ENCODE data around the gene USP15.

USP15 gene

DNA sequence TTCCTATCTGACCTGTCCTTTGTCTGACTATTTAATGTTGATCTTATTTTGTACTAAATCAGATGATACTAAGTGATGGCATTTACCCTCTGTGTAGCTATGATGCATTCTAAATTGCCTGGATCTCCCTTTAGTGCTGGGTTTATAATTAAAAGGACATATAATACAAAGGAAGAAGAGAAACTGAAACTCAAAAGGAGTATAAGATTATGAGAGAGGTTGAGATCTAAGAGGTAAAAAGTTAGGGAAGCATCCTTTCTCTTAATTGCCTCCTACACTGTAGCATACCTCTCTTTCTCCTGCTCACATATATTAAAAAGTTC is 119.5 kb downstream of the USP15 start:
- no peak overlapping the region for H3K4ac ChIP-seq (ENCODE audit: low read depth, low read length)
- H3K9ac ChIP-seq (ENCODE audit: low read length): no peak overlapping the region
- H3K9me3 ChIP-seq (ENCODE audit: insufficient read depth, low read depth, low read length): no peaks in the 10 kb centered on the region
- no peaks in the 10 kb centered on the region for H3K36me3 ChIP-seq (ENCODE audit: control insufficient read depth in 1 of 2, insufficient read depth in 2 of 2, low read length in 2 of 2)
- H2BK5ac ChIP-seq (ENCODE audit: low read depth, low read length, poor library complexity): no peak overlapping the region
- H3K4me1 ChIP-seq (ENCODE audit: control insufficient read depth in 1 of 2, insufficient read depth in 2 of 2, low read length in 2 of 2): no peaks in the 10 kb centered on the region
- no peak overlapping the region for H3K4me3 ChIP-seq (ENCODE audit: low read depth, low read length)
- H3K27ac ChIP-seq (ENCODE audit: low read depth, low read length): no peak overlapping the region
- H3K27me3 ChIP-seq (ENCODE audit: insufficient read depth, low read length): no peaks in the 10 kb centered on the region
- DNase-seq: no peak
- H2BK12ac ChIP-seq (ENCODE audit: low read length): no peak overlapping the region
- no peaks in the 10 kb centered on the region for H3K79me1 ChIP-seq (ENCODE audit: low read length)
- H4K91ac ChIP-seq (ENCODE audit: low read depth, low read length): no peak overlapping the region
- no peak overlapping the region for H3K18ac ChIP-seq (ENCODE audit: low read length)
- no peak overlapping the region for H3K23ac ChIP-seq (ENCODE audit: low read length)
- no peak overlapping the region for H2AK5ac ChIP-seq (ENCODE audit: low read length)
- no peak overlapping the region for H4K8ac ChIP-seq (ENCODE audit: low read depth, low read length)
- no peaks in the 10 kb centered on the region for H3K79me2 ChIP-seq (ENCODE audit: control insufficient read depth, insufficient read depth, low read length, poor library complexity)
- H2BK120ac ChIP-seq (ENCODE audit: insufficient read depth, low read length, poor library complexity): no peak overlapping the region
- no peak overlapping the region for H2AFZ ChIP-seq (ENCODE audit: insufficient read depth, low read length, poor library complexity)
- no peak overlapping the region for H3K4me2 ChIP-seq (ENCODE audit: low read length)
- no peak overlapping the region for H4K12ac ChIP-seq (ENCODE audit: low read depth, low read length)
- H3K14ac ChIP-seq (ENCODE audit: low read length): no peak overlapping the region

DNA sequence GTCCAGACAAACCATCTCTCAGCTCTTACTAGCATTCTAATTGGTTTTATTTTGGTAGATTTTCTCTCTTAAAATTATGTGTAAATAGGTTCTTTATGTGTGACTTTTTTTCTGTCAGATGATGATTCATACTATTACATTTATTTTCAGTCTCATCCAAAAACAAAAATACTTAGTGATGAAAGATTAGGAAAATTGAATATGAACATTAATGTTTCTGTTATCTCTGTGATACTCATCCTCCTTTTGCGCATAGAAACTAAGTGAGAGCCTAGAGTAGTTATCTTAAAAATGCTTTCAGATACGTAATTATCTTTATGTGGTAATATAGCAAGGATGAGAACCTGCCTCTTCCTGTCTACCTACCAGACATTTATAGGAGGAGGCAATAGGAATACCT is 122.3 kb downstream of the USP15 start:
- no CpG with 5 or more reads among the region's 2 CpGs for WGBS (ENCODE audit: extremely low coverage, insufficient coverage, insufficient read length)

GRCh38 chr12:62396750-62397149 is 136.5 kb downstream of the USP15 start:
- Histone ChIP-seq H3K4me1 (ENCODE audit: control insufficient read depth in 1 of 2, insufficient read depth in 2 of 2, low read length in 2 of 2) (no peaks in the 10 kb centered on the region), H3K27me3 (ENCODE audit: insufficient read depth, low read length) (no peaks in the 10 kb centered on the region), H3K18ac (ENCODE audit: low read length) (no peak overlapping the region), H3K36me3 (ENCODE audit: control insufficient read depth in 1 of 2, insufficient read depth in 2 of 2, low read length in 2 of 2) (peaks cover 4 to 9% of the 10 kb centered on the region in 2 experiments), H2BK120ac (ENCODE audit: insufficient read depth, low read length, poor library complexity) (no peak overlapping the region), H3K27ac (ENCODE audit: low read depth, low read length) (no peak overlapping the region), H2BK12ac (ENCODE audit: low read length) (no peak overlapping the region), H3K9ac (ENCODE audit: low read length) (no peak overlapping the region), H4K91ac (ENCODE audit: low read depth, low read length) (no peak overlapping the region), H2AFZ (ENCODE audit: insufficient read depth, low read length, poor library complexity) (no peak overlapping the region), H3K14ac (ENCODE audit: low read length) (no peak overlapping the region), H3K23ac (ENCODE audit: low read length) (no peak overlapping the region), H2AK5ac (ENCODE audit: low read length) (no peak overlapping the region), H4K8ac (ENCODE audit: low read depth, low read length) (no peak overlapping the region), H3K4me3 (ENCODE audit: low read depth, low read length) (no peak overlapping the region), H3K4ac (ENCODE audit: low read depth, low read length) (no peak overlapping the region), H3K79me2 (ENCODE audit: control insufficient read depth, insufficient read depth, low read length, poor library complexity) (no peaks in the 10 kb centered on the region), H2BK5ac (ENCODE audit: low read depth, low read length, poor library complexity) (no peak overlapping the region), H4K12ac (ENCODE audit: low read depth, low read length) (no peak overlapping the region), H3K4me2 (ENCODE audit: low read length) (no peak overlapping the region), H3K79me1 (ENCODE audit: low read length) (no peaks in the 10 kb centered on the region), H3K9me3 (ENCODE audit: insufficient read depth, low read depth, low read length) (no peaks in the 10 kb centered on the region)
- no peak for DNase-seq
- WGBS (ENCODE audit: extremely low coverage, insufficient coverage, insufficient read length): no CpG with 5 or more reads among the region's 4 CpGs

More for the DNA sequence above, 122.3 kb downstream of the USP15 start:
- Histone ChIP-seq H4K8ac (ENCODE audit: low read depth, low read length) (no peak overlapping the region), H4K12ac (ENCODE audit: low read depth, low read length) (no peak overlapping the region), H3K36me3 (ENCODE audit: control insufficient read depth in 1 of 2, insufficient read depth in 2 of 2, low read length in 2 of 2) (no peaks in the 10 kb centered on the region), H2BK12ac (ENCODE audit: low read length) (no peak overlapping the region), H3K23ac (ENCODE audit: low read length) (no peak overlapping the region), H4K91ac (ENCODE audit: low read depth, low read length) (no peak overlapping the region), H3K27me3 (ENCODE audit: insufficient read depth, low read length) (no peaks in the 10 kb centered on the region), H3K18ac (ENCODE audit: low read length) (no peak overlapping the region), H2AK5ac (ENCODE audit: low read length) (no peak overlapping the region), H3K79me2 (ENCODE audit: control insufficient read depth, insufficient read depth, low read length, poor library complexity) (no peaks in the 10 kb centered on the region), H3K79me1 (ENCODE audit: low read length) (no peaks in the 10 kb centered on the region), H3K14ac (ENCODE audit: low read length) (no peak overlapping the region), H3K9ac (ENCODE audit: low read length) (no peak overlapping the region), H3K27ac (ENCODE audit: low read depth, low read length) (no peak overlapping the region), H2AFZ (ENCODE audit: insufficient read depth, low read length, poor library complexity) (no peak overlapping the region), H3K4me1 (ENCODE audit: control insufficient read depth in 1 of 2, insufficient read depth in 2 of 2, low read length in 2 of 2) (no peaks in the 10 kb centered on the region), H3K4ac (ENCODE audit: low read depth, low read length) (no peak overlapping the region), H3K9me3 (ENCODE audit: insufficient read depth, low read depth, low read length) (no peaks in the 10 kb centered on the region), H3K4me3 (ENCODE audit: low read depth, low read length) (no peak overlapping the region), H2BK120ac (ENCODE audit: insufficient read depth, low read length, poor library complexity) (no peak overlapping the region), H2BK5ac (ENCODE audit: low read depth, low read length, poor library complexity) (no peak overlapping the region), H3K4me2 (ENCODE audit: low read length) (no peak overlapping the region)
- no peak for DNase-seq

GRCh38 chr12:62400135-62400534 is 139.9 kb downstream of the USP15 start:
- no peak overlapping the region for H4K91ac ChIP-seq (ENCODE audit: low read depth, low read length)
- no peak overlapping the region for H3K4ac ChIP-seq (ENCODE audit: low read depth, low read length)
- WGBS (ENCODE audit: extremely low coverage, insufficient coverage, insufficient read length): no CpG with 5 or more reads among the region's 2 CpGs
- H4K8ac ChIP-seq (ENCODE audit: low read depth, low read length): no peak overlapping the region
- H2AK5ac ChIP-seq (ENCODE audit: low read length): no peak overlapping the region
- H3K79me2 ChIP-seq (ENCODE audit: control insufficient read depth, insufficient read depth, low read length, poor library complexity): no peaks in the 10 kb centered on the region
- H3K9me3 ChIP-seq (ENCODE audit: insufficient read depth, low read depth, low read length): no peaks in the 10 kb centered on the region
- H4K12ac ChIP-seq (ENCODE audit: low read depth, low read length): no peak overlapping the region
- H3K18ac ChIP-seq (ENCODE audit: low read length): no peak overlapping the region
- H3K27me3 ChIP-seq (ENCODE audit: insufficient read depth, low read length): no peaks in the 10 kb centered on the region
- H3K27ac ChIP-seq (ENCODE audit: low read depth, low read length): no peak overlapping the region
- no peak overlapping the region for H3K4me2 ChIP-seq (ENCODE audit: low read length)
- no peak overlapping the region for H2BK12ac ChIP-seq (ENCODE audit: low read length)
- no peak overlapping the region for H3K4me3 ChIP-seq (ENCODE audit: low read depth, low read length)
- no peak for DNase-seq
- no peak overlapping the region for H2AFZ ChIP-seq (ENCODE audit: insufficient read depth, low read length, poor library complexity)
- no peak overlapping the region for H2BK120ac ChIP-seq (ENCODE audit: insufficient read depth, low read length, poor library complexity)
- no peak overlapping the region for H3K14ac ChIP-seq (ENCODE audit: low read length)
- H3K9ac ChIP-seq (ENCODE audit: low read length): no peak overlapping the region
- H3K79me1 ChIP-seq (ENCODE audit: low read length): no peaks in the 10 kb centered on the region
- no peaks in the 10 kb centered on the region for H3K4me1 ChIP-seq (ENCODE audit: control insufficient read depth in 1 of 2, insufficient read depth in 2 of 2, low read length in 2 of 2)
- H3K23ac ChIP-seq (ENCODE audit: low read length): no peak overlapping the region
- H2BK5ac ChIP-seq (ENCODE audit: low read depth, low read length, poor library complexity): no peak overlapping the region
- H3K36me3 ChIP-seq (ENCODE audit: control insufficient read depth in 1 of 2, insufficient read depth in 2 of 2, low read length in 2 of 2): peaks cover 1 to 3% of the 10 kb centered on the region in 2 experiments

GRCh38 chr12:62401631-62402030 is 141.4 kb downstream of the USP15 start:
- no CpG with 5 or more reads among the region's 3 CpGs for WGBS (ENCODE audit: extremely low coverage, insufficient coverage, insufficient read length)
- Histone ChIP-seq H3K4ac (ENCODE audit: low read depth, low read length) (no peak overlapping the region), H4K8ac (ENCODE audit: low read depth, low read length) (no peak overlapping the region), H3K14ac (ENCODE audit: low read length) (no peak overlapping the region), H3K23ac (ENCODE audit: low read length) (no peak overlapping the region), H3K9me3 (ENCODE audit: insufficient read depth, low read depth, low read length) (no peaks in the 10 kb centered on the region), H3K27me3 (ENCODE audit: insufficient read depth, low read length) (no peaks in the 10 kb centered on the region), H3K79me2 (ENCODE audit: control insufficient read depth, insufficient read depth, low read length, poor library complexity) (no peaks in the 10 kb centered on the region), H2AK5ac (ENCODE audit: low read length) (no peak overlapping the region), H4K91ac (ENCODE audit: low read depth, low read length) (no peak overlapping the region), H4K12ac (ENCODE audit: low read depth, low read length) (no peak overlapping the region), H2AFZ (ENCODE audit: insufficient read depth, low read length, poor library complexity) (no peak overlapping the region), H3K18ac (ENCODE audit: low read length) (no peak overlapping the region), H2BK5ac (ENCODE audit: low read depth, low read length, poor library complexity) (no peak overlapping the region), H2BK120ac (ENCODE audit: insufficient read depth, low read length, poor library complexity) (no peak overlapping the region), H3K4me2 (ENCODE audit: low read length) (no peak overlapping the region), H3K79me1 (ENCODE audit: low read length) (no peaks in the 10 kb centered on the region), H3K36me3 (ENCODE audit: control insufficient read depth in 1 of 2, insufficient read depth in 2 of 2, low read length in 2 of 2) (peaks cover 1 to 3% of the 10 kb centered on the region in 2 experiments), H2BK12ac (ENCODE audit: low read length) (no peak overlapping the region), H3K4me1 (ENCODE audit: control insufficient read depth in 1 of 2, insufficient read depth in 2 of 2, low read length in 2 of 2) (no peaks in the 10 kb centered on the region), H3K9ac (ENCODE audit: low read length) (no peak overlapping the region), H3K27ac (ENCODE audit: low read depth, low read length) (no peak overlapping the region), H3K4me3 (ENCODE audit: low read depth, low read length) (no peak overlapping the region)
- DNase-seq: no peak

All from trophoblast cell (in vitro differentiated cells and primary cell).